ENCODE results near the gene LRCH1. TPM values are rescaled to one million over a fixed set of nuclear protein-coding genes. Genes with fewer than 3 reads are reported as not detected.

The LRCH1 gene
- total and polyA plus RNA-seq, 4 donors, result 2.6 to 6.6 (median 3.4) TPM

DNA sequence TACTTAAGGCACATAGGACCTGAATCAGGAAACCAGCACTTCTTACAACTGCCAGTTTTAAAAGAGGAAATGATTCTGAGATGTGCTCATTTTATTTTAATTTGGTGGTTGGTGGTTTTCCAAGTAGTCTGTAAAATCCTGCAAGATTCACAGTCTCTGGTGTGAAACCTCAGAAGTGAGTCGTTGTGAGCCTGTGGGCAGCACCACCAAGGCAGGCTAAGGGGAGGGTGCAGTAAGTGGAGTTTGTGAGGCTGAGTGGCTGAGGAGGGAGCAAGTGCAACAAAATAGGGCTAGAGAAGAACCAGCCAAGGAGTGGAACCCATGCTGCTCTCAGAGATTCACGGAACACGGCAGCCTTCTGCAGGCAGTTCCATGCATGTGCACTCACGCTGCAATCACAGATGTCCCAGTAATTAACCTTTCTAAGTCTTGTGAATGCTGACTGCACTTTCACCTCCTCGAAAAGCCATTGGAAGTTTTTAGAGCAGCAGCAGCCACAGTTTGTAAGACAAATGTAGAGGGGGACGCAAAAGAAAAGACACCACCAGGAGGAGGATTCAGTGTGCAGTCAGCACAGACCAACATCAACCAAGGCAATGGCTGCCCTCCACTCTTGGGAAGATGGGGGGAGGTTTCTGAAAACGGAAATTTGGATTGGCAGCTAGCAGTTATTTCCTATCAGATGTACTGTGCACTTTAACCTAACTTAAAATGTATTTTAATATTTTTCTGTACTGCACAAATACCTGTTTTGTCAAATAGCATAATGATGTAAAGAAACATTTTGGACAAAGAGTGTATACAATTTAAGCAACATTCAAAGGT, 199.1 kb downstream of the LRCH1 start:
- H3K27ac ChIP-seq (ENCODE audit: low read depth in 1 of 2, low read length in 2 of 2), result no peak overlapping the region
- TF ChIP-seq TAF1 (conservative IDR thresholded peaks at IDR 0.05) (no peak), FOXA1 (IDR thresholded peaks at IDR 0.05) (no peak), GABPA (IDR thresholded peaks at IDR 0.05 in 1 of 2, conservative IDR thresholded peaks at IDR 0.05 in 1 of 2) (no peak), FOXA2 (IDR thresholded peaks at IDR 0.05) (no peak), HNF4G (IDR thresholded peaks at IDR 0.05) (no peak), YY1 (IDR thresholded peaks at IDR 0.05) (no peak), RAD21 (IDR thresholded peaks at IDR 0.05) (peak in 1 of 2 donors; percentile 5)
- TF ChIP-seq, protein P1, sequence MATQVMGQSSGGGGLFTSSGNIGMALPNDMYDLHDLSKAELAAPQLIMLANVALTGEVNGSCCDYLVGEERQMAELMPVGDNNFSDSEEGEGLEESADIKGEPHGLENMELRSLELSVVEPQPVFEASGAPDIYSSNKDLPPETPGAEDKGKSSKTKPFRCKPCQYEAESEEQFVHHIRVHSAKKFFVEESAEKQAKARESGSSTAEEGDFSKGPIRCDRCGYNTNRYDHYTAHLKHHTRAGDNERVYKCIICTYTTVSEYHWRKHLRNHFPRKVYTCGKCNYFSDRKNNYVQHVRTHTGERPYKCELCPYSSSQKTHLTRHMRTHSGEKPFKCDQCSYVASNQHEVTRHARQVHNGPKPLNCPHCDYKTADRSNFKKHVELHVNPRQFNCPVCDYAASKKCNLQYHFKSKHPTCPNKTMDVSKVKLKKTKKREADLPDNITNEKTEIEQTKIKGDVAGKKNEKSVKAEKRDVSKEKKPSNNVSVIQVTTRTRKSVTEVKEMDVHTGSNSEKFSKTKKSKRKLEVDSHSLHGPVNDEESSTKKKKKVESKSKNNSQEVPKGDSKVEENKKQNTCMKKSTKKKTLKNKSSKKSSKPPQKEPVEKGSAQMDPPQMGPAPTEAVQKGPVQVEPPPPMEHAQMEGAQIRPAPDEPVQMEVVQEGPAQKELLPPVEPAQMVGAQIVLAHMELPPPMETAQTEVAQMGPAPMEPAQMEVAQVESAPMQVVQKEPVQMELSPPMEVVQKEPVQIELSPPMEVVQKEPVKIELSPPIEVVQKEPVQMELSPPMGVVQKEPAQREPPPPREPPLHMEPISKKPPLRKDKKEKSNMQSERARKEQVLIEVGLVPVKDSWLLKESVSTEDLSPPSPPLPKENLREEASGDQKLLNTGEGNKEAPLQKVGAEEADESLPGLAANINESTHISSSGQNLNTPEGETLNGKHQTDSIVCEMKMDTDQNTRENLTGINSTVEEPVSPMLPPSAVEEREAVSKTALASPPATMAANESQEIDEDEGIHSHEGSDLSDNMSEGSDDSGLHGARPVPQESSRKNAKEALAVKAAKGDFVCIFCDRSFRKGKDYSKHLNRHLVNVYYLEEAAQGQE (IDR thresholded peaks at IDR 0.05), result no peak
- TF ChIP-seq, protein P2, sequence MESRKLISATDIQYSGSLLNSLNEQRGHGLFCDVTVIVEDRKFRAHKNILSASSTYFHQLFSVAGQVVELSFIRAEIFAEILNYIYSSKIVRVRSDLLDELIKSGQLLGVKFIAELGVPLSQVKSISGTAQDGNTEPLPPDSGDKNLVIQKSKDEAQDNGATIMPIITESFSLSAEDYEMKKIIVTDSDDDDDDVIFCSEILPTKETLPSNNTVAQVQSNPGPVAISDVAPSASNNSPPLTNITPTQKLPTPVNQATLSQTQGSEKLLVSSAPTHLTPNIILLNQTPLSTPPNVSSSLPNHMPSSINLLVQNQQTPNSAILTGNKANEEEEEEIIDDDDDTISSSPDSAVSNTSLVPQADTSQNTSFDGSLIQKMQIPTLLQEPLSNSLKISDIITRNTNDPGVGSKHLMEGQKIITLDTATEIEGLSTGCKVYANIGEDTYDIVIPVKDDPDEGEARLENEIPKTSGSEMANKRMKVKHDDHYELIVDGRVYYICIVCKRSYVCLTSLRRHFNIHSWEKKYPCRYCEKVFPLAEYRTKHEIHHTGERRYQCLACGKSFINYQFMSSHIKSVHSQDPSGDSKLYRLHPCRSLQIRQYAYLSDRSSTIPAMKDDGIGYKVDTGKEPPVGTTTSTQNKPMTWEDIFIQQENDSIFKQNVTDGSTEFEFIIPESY (IDR thresholded peaks at IDR 0.05), result no peak
- H3K4me3 ChIP-seq (ENCODE audit: low read depth in 1 of 3, low read length in 3 of 3), result no peak overlapping the region
- H3K4me1 ChIP-seq (ENCODE audit: control insufficient read depth in 4 of 4, insufficient read depth in 4 of 4, low read length in 3 of 4), result no peaks in the 10 kb centered on the region
- H3K9me3 ChIP-seq (ENCODE audit: control insufficient read depth in 4 of 4, low read length in 3 of 4), result no peaks in the 10 kb centered on the region
- H3K36me3 ChIP-seq (ENCODE audit: control insufficient read depth in 4 of 4, insufficient read depth in 3 of 4, low read depth in 1 of 4, low read length in 3 of 4), result peaks cover 6 to 12% (median 8%) of the 10 kb centered on the region in 4 donors
- no peak for DNase-seq (ENCODE audit: low spot score)
- H3K9ac ChIP-seq (ENCODE audit: low read depth in 1 of 2, low read length in 2 of 2), result no peak overlapping the region
- H3K27me3 ChIP-seq (ENCODE audit: control insufficient read depth in 4 of 4, insufficient read depth in 4 of 4, low read length in 3 of 4), result no peaks in the 10 kb centered on the region
- 77% methylated on average over 7 of the region's 7 CpGs for WGBS

DNA sequence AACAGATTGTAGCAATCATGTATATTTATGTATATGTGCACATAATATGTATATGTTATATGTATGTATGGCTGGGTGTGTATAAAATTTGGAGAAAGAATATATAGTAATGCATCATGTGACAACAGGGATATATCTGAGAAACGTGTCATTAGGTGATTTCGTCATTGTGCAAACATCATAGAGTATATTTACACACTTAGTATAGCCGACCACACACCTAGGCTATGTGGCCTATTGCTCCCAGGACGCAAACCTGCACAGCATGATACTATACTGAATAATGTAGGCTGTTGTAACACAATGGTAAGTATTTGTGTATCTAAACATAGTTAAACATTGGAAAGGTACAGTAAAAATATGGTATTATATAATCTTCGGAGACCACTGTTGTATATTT, 200.2 kb downstream of the LRCH1 start:
- Histone ChIP-seq H3K9me3 (ENCODE audit: control insufficient read depth in 4 of 4, low read length in 3 of 4) (no peaks in the 10 kb centered on the region), H3K27ac (ENCODE audit: low read depth in 1 of 2, low read length in 2 of 2) (no peak overlapping the region), H3K4me3 (ENCODE audit: low read depth in 1 of 3, low read length in 3 of 3) (no peak overlapping the region), H3K4me1 (ENCODE audit: control insufficient read depth in 4 of 4, insufficient read depth in 4 of 4, low read length in 3 of 4) (no peaks in the 10 kb centered on the region), H3K27me3 (ENCODE audit: control insufficient read depth in 4 of 4, insufficient read depth in 4 of 4, low read length in 3 of 4) (no peaks in the 10 kb centered on the region), H3K9ac (ENCODE audit: low read depth in 1 of 2, low read length in 2 of 2) (no peak overlapping the region), H3K36me3 (ENCODE audit: control insufficient read depth in 4 of 4, insufficient read depth in 3 of 4, low read depth in 1 of 4, low read length in 3 of 4) (peaks cover 6 to 10% (median 8%) of the 10 kb centered on the region in 4 donors)
- no peak for DNase-seq (ENCODE audit: low spot score)
- WGBS, result 60% methylated on average over 5 of the region's 5 CpGs
- TF ChIP-seq, protein P3, sequence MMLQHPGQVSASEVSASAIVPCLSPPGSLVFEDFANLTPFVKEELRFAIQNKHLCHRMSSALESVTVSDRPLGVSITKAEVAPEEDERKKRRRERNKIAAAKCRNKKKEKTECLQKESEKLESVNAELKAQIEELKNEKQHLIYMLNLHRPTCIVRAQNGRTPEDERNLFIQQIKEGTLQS (IDR thresholded peaks at IDR 0.05), result no peak
- TF ChIP-seq SP1 (IDR thresholded peaks at IDR 0.05) (no peak), NR2F2 (IDR thresholded peaks at IDR 0.05) (no peak), HNF4A (conservative IDR thresholded peaks at IDR 0.05) (no peak), RAD21 (IDR thresholded peaks at IDR 0.05) (no peak), HNF4G (IDR thresholded peaks at IDR 0.05) (no peak), RXRA (IDR thresholded peaks at IDR 0.05) (no peak), GABPA (IDR thresholded peaks at IDR 0.05 in 1 of 2, conservative IDR thresholded peaks at IDR 0.05 in 1 of 2) (no peak), YY1 (IDR thresholded peaks at IDR 0.05) (no peak), EGR1 (IDR thresholded peaks at IDR 0.05; ENCODE audit: low read depth in 2 of 2) (no peak), FOXA2 (IDR thresholded peaks at IDR 0.05) (no peak), FOXA1 (IDR thresholded peaks at IDR 0.05) (no peak)
- TF ChIP-seq, protein P2 (IDR thresholded peaks at IDR 0.05), result no peak
- TF ChIP-seq, protein P4, sequence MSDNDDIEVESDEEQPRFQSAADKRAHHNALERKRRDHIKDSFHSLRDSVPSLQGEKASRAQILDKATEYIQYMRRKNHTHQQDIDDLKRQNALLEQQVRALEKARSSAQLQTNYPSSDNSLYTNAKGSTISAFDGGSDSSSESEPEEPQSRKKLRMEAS (IDR thresholded peaks at IDR 0.05), result no peak
- TF ChIP-seq, protein P5, sequence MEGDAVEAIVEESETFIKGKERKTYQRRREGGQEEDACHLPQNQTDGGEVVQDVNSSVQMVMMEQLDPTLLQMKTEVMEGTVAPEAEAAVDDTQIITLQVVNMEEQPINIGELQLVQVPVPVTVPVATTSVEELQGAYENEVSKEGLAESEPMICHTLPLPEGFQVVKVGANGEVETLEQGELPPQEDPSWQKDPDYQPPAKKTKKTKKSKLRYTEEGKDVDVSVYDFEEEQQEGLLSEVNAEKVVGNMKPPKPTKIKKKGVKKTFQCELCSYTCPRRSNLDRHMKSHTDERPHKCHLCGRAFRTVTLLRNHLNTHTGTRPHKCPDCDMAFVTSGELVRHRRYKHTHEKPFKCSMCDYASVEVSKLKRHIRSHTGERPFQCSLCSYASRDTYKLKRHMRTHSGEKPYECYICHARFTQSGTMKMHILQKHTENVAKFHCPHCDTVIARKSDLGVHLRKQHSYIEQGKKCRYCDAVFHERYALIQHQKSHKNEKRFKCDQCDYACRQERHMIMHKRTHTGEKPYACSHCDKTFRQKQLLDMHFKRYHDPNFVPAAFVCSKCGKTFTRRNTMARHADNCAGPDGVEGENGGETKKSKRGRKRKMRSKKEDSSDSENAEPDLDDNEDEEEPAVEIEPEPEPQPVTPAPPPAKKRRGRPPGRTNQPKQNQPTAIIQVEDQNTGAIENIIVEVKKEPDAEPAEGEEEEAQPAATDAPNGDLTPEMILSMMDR (IDR thresholded peaks at IDR 0.05; ENCODE audit: low read depth, low read length, missing input control), result no peak
